Upper lobe of left lung (tissue), 4 donors: Measurements from ENCODE around the gene TTC36.

Source experiments
- EP300 ChIP-seq, 4 donors: sonication (generic); formaldehyde crosslinking; IDR thresholded peaks; one replicate each; pipeline ENCODE4 v1.5.1; 2017; ENCODE audit warnings: antibody characterized with exemption in 4 of 4, control low read depth in 2 of 4
- POLR2A ChIP-seq, 4 donors: fragments of 450-650 bp; IDR thresholded peaks; one replicate each; pipeline ENCODE4 v1.5.1; 2016 to 2017; ENCODE audit warnings: antibody characterized with exemption in 4 of 4, mild to moderate bottlenecking in 2 of 4
- POLR2AphosphoS5 ChIP-seq, 2 donors: sonication (generic); formaldehyde crosslinking; IDR thresholded peaks; one replicate each; pipeline ENCODE4 v1.5.1; 2017; ENCODE audit warnings: antibody characterized with exemption in 2 of 2
- TF ChIP-seq, protein P1 (sequence below), 6 experiments: fragments of 450-650 bp in 4 of 6; fragments of 200-600 bp in 2 of 6; sonication (generic) in 2 of 6; IDR thresholded peaks; one replicate each; pipeline ENCODE4 v1.5.1; 2016 to 2019; ENCODE audit warnings: antibody characterized with exemption in 6 of 6

DNA sequence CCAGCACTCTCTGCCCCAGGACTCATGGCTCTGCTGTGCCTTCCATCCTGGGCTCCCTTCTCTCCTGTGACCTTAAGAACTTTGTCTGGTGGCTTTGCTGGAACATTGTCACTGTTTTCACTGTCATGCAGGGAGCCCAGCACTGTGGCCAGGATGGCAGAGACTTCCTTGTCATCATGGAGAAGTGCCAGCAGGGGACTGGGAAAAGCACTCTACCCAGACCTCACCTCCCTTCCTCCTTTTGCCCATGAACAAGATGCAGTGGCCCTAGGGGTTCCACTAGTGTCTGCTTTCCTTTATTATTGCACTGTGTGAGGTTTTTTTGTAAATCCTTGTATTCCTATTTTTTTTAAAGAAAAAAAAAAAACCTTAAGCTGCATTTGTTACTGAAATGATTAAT is 2.9 kb upstream of the TTC36 start:
- TF ChIP-seq, protein P1, sequence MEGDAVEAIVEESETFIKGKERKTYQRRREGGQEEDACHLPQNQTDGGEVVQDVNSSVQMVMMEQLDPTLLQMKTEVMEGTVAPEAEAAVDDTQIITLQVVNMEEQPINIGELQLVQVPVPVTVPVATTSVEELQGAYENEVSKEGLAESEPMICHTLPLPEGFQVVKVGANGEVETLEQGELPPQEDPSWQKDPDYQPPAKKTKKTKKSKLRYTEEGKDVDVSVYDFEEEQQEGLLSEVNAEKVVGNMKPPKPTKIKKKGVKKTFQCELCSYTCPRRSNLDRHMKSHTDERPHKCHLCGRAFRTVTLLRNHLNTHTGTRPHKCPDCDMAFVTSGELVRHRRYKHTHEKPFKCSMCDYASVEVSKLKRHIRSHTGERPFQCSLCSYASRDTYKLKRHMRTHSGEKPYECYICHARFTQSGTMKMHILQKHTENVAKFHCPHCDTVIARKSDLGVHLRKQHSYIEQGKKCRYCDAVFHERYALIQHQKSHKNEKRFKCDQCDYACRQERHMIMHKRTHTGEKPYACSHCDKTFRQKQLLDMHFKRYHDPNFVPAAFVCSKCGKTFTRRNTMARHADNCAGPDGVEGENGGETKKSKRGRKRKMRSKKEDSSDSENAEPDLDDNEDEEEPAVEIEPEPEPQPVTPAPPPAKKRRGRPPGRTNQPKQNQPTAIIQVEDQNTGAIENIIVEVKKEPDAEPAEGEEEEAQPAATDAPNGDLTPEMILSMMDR (IDR thresholded peaks at IDR 0.05) = no peak
- no peak for TF ChIP-seq POLR2AphosphoS5 (IDR thresholded peaks at IDR 0.05)
- no peak for TF ChIP-seq POLR2A (IDR thresholded peaks at IDR 0.05)
- TF ChIP-seq EP300 (IDR thresholded peaks at IDR 0.05) = no peak
